Mesenchymal stem cell (in vitro differentiated cells and primary cell): ENCODE results near the gene CCNK.

ENCODE experiments used
- DNase-seq: peaks from one replicate; pipeline ENCODE4 v3.0.0-alpha.2; 2013
- H2AFZ ChIP-seq: one replicate; pipeline ENCODE4 v1.6.1; 2013; ENCODE audit warnings: low read depth, mild to moderate bottlenecking, control low read depth, inconsistent platforms, low read length, moderate library complexity
- H2AK5ac ChIP-seq: 2 replicates; pipeline ENCODE4 v1.6.1; 2013; ENCODE audit warnings: low read length, moderate library complexity, mild to moderate bottlenecking, inconsistent platforms; ENCODE audit not compliant: severe bottlenecking
- H2BK120ac ChIP-seq: one replicate; pipeline ENCODE4 v1.6.1; 2013; ENCODE audit warnings: low read depth, mild to moderate bottlenecking, inconsistent platforms, low read length, moderate library complexity
- H2BK12ac ChIP-seq, 2 experiments: one replicate each; pipeline ENCODE4 v1.6.1; 2013; ENCODE audit warnings: inconsistent platforms in 2 of 2, low read length in 2 of 2, mild to moderate bottlenecking in 2 of 2, moderate library complexity in 2 of 2, control low read depth in 1 of 2
- H2BK15ac ChIP-seq: one replicate; pipeline ENCODE4 v1.6.1; 2013; ENCODE audit warnings: mild to moderate bottlenecking, low read depth, inconsistent platforms; ENCODE audit not compliant: poor library complexity, severe bottlenecking
- H2BK5ac ChIP-seq: 2 replicates; pipeline ENCODE4 v1.6.1; 2013; ENCODE audit warnings: low read depth, mild to moderate bottlenecking, low read length, control low read depth, inconsistent platforms; ENCODE audit not compliant: poor library complexity, severe bottlenecking
- H3K14ac ChIP-seq, 2 experiments: one replicate each; pipeline ENCODE4 v1.6.1; 2013; ENCODE audit warnings: inconsistent platforms in 2 of 2, low read length in 2 of 2, control low read depth in 1 of 2, mild to moderate bottlenecking in 1 of 2, moderate library complexity in 1 of 2
- H3K18ac ChIP-seq, 2 experiments: one replicate each; pipeline ENCODE4 v1.6.1; 2013; ENCODE audit warnings: inconsistent platforms in 2 of 2, low read length in 2 of 2, control low read depth in 1 of 2, low read depth in 1 of 2, mild to moderate bottlenecking in 1 of 2
- H3K23ac ChIP-seq, 2 experiments: one replicate each; pipeline ENCODE4 v1.6.1; 2013; ENCODE audit warnings: inconsistent platforms in 2 of 2, low read length in 2 of 2, mild to moderate bottlenecking in 2 of 2, moderate library complexity in 2 of 2, control low read depth in 1 of 2
- H3K27ac ChIP-seq: 2 replicates; pipeline ENCODE4 v1.5.1; 2013; ENCODE audit warnings: mild to moderate bottlenecking, moderate library complexity, low read length, control low read depth, inconsistent platforms; ENCODE audit not compliant: poor library complexity, severe bottlenecking
- H3K27me3 ChIP-seq, 2 experiments: 2 replicates each; pipeline versions ENCODE4 v1.6.1 to v1.7.0; 2013; ENCODE audit warnings: low read length in 2 of 2, mild to moderate bottlenecking in 2 of 2, moderate library complexity in 2 of 2, control low read depth in 1 of 2, inconsistent platforms in 1 of 2; ENCODE audit not compliant: control insufficient read depth in 1 of 2, insufficient read depth in 1 of 2
- H3K36me3 ChIP-seq, 2 experiments: 2 replicates each; pipeline versions ENCODE4 v1.6.1 to v1.7.0; 2013; ENCODE audit warnings: low read length in 2 of 2, control low read depth in 1 of 2, inconsistent platforms in 1 of 2, low read depth in 1 of 2, mild to moderate bottlenecking in 1 of 2; ENCODE audit not compliant: insufficient read depth in 2 of 2, control insufficient read depth in 1 of 2
- H3K4ac ChIP-seq, 2 experiments: one replicate each; pipeline ENCODE4 v1.6.1; 2013; ENCODE audit warnings: inconsistent platforms in 2 of 2, low read length in 2 of 2, mild to moderate bottlenecking in 2 of 2, moderate library complexity in 2 of 2, control low read depth in 1 of 2, low read depth in 1 of 2
- H3K4me1 ChIP-seq: 2 replicates; pipeline ENCODE4 v1.6.1; 2013; ENCODE audit warnings: low read depth, low read length, control low read depth; ENCODE audit not compliant: control insufficient read depth, insufficient read depth
- H3K4me2 ChIP-seq: 2 replicates; pipeline ENCODE4 v1.6.1; 2013; ENCODE audit warnings: low read length, mild to moderate bottlenecking, inconsistent platforms; ENCODE audit not compliant: poor library complexity, severe bottlenecking
- H3K4me3 ChIP-seq, 2 experiments: 2 replicates each; pipeline versions ENCODE4 v1.5.1 to v1.7.0; 2013; ENCODE audit warnings: low read length in 2 of 2, mild to moderate bottlenecking in 2 of 2, control low read depth in 1 of 2, low read depth in 1 of 2; ENCODE audit not compliant: insufficient read depth in 1 of 2
- H3K79me1 ChIP-seq: replicated peaks from 2 replicates; pipeline ENCODE4 v1.6.1; 2013; ENCODE audit warnings: mild to moderate bottlenecking, control low read depth, low read length, inconsistent platforms; ENCODE audit not compliant: poor library complexity, severe bottlenecking
- H3K9ac ChIP-seq: 2 replicates; pipeline ENCODE4 v1.7.0; 2013; ENCODE audit warnings: mild to moderate bottlenecking, low read length, moderate library complexity
- H3K9me3 ChIP-seq: 2 replicates; pipeline ENCODE4 v1.7.0; 2013; ENCODE audit warnings: mild to moderate bottlenecking, low read length; ENCODE audit not compliant: control insufficient read depth
- H4K8ac ChIP-seq: one replicate; pipeline ENCODE4 v1.6.1; 2013; ENCODE audit warnings: inconsistent platforms, mild to moderate bottlenecking, low read length, moderate library complexity
- H4K91ac ChIP-seq: one replicate; pipeline ENCODE4 v1.6.1; 2013; ENCODE audit warnings: mild to moderate bottlenecking, low read length, inconsistent platforms
- WGBS: methylation state at CpG from one replicate; pipeline ENCODE4 v1.1.7; 2013; ENCODE audit warnings: mixed read lengths; 5-methylcytosine and 5-hydroxymethylcytosine counted together

CCNK gene

DNA sequence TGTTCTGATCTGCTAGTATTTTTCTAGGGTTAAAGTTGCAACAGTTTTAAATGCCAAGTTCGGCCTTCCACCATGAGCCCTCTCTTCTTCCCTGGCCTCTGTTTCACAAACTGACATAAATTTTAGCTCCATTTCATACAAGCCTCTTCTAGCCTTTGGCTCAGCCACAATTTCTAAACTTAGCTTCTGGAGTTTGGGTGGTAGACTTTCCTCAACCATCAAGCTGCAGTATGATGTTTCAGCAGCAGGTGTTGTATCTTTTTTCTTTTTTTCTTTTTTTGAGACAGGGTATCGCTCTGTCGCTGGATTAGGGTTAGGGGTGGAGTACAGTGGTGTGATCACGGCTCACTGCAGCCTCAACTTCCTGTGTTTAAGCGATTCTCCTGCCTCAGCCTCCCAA lies 30.0 kb upstream of the CCNK start:
- no peak overlapping the region for H2BK120ac ChIP-seq
- H4K8ac ChIP-seq = no peak overlapping the region
- no peak overlapping the region for H4K91ac ChIP-seq
- H3K4me3 ChIP-seq = no peak overlapping the region
- no peak overlapping the region for H3K27ac ChIP-seq
- no peak overlapping the region for H3K14ac ChIP-seq
- DNase-seq = no peak
- no peaks in the 10 kb centered on the region for H3K9me3 ChIP-seq
- peaks cover 26 to 68% of the 10 kb centered on the region in 2 experiments for H3K36me3 ChIP-seq
- no peak overlapping the region for H2AK5ac ChIP-seq
- 95% methylated on average over 2 of the region's 5 CpGs for WGBS
- no peak overlapping the region for H3K4me2 ChIP-seq
- H2BK12ac ChIP-seq = no peak overlapping the region
- H3K9ac ChIP-seq = no peak overlapping the region
- no peaks in the 10 kb centered on the region for H3K27me3 ChIP-seq
- H3K23ac ChIP-seq = no peak overlapping the region
- no peak overlapping the region for H3K4ac ChIP-seq
- no peak overlapping the region for H3K18ac ChIP-seq
- peaks cover 32% of the 10 kb centered on the region for H3K79me1 ChIP-seq
- H3K4me1 ChIP-seq = peaks cover 5% of the 10 kb centered on the region
- no peak overlapping the region for H2BK15ac ChIP-seq
- H2AFZ ChIP-seq = no peak overlapping the region
- H2BK5ac ChIP-seq = no peak overlapping the region

DNA sequence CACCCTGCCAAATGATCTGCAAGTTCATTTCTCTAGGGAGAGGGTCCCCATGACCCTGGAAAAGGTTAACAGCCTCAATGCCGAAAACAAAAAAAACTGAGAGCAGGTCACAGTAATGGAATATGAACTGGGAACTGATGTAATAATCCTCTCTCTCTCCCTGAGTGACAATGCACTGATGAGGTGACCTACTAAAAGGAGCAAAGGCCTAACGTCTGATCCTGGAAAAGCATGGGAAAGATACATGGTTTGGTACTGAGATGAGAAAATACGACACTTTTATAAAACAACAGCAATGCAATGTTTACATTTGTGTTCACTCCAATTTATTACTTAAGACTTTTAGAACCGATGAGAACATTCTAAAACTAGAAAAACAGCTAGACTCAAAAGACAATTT lies 28.2 kb upstream of the CCNK start:
- H3K79me1 ChIP-seq = peaks cover 27% of the 10 kb centered on the region
- no peak overlapping the region for H3K18ac ChIP-seq
- no peaks in the 10 kb centered on the region for H3K27me3 ChIP-seq
- H3K36me3 ChIP-seq = peaks cover 17 to 71% of the 10 kb centered on the region in 2 experiments
- H3K4me2 ChIP-seq = no peak overlapping the region
- no peak overlapping the region for H3K14ac ChIP-seq
- no peak overlapping the region for H3K4me3 ChIP-seq
- no peak overlapping the region for H3K27ac ChIP-seq
- DNase-seq = no peak
- no peaks in the 10 kb centered on the region for H3K9me3 ChIP-seq
- peaks cover 5% of the 10 kb centered on the region for H3K4me1 ChIP-seq
- H2BK5ac ChIP-seq = no peak overlapping the region
- no peak overlapping the region for H2AK5ac ChIP-seq
- no peak overlapping the region for H4K91ac ChIP-seq
- no peak overlapping the region for H2BK12ac ChIP-seq
- H2BK120ac ChIP-seq = no peak overlapping the region
- H3K9ac ChIP-seq = no peak overlapping the region
- no peak overlapping the region for H4K8ac ChIP-seq
- H2AFZ ChIP-seq = no peak overlapping the region
- no peak overlapping the region for H2BK15ac ChIP-seq
- no peak overlapping the region for H3K23ac ChIP-seq
- 97% methylated on average over 2 of the region's 4 CpGs for WGBS
- no peak overlapping the region for H3K4ac ChIP-seq

DNA sequence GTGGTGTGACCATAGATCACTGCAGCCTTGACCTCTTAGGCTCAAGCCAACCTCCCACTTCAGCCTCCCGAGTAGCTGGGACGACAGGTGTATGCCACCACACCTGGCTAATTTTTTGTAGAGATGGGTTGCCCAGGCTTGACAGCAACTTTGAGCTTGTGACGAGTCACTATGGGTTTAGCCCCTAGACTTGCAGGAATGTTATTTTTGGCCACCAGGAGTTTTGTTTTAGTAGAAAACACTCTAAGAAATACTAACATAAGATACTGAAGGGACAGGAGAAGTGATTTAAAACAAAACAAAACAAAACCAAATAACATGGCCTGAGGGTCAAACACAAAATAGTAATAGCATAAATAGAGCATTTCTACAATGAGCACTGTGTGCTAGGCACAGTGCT lies 27.0 kb upstream of the CCNK start:
- Histone ChIP-seq H3K4me1 (peaks cover 5% of the 10 kb centered on the region), H2AK5ac (no peak overlapping the region), H3K23ac (no peak overlapping the region), H3K27ac (no peak overlapping the region), H2BK120ac (no peak overlapping the region), H3K27me3 (no peaks in the 10 kb centered on the region), H4K91ac (no peak overlapping the region), H3K79me1 (peaks cover 28% of the 10 kb centered on the region), H3K4me3 (no peak overlapping the region), H3K9ac (no peak overlapping the region), H2BK15ac (no peak overlapping the region), H3K4ac (no peak overlapping the region), H3K14ac (peak overlapping the region in 1 of 2 experiments; percentile 29), H3K9me3 (no peaks in the 10 kb centered on the region), H3K36me3 (peaks cover 11 to 64% of the 10 kb centered on the region in 2 experiments), H2AFZ (no peak overlapping the region), H3K18ac (no peak overlapping the region), H2BK5ac (no peak overlapping the region), H2BK12ac (no peak overlapping the region), H4K8ac (no peak overlapping the region), H3K4me2 (no peak overlapping the region)
- no CpG with 5 or more reads among the region's 3 CpGs for WGBS
- DNase-seq = no peak

DNA sequence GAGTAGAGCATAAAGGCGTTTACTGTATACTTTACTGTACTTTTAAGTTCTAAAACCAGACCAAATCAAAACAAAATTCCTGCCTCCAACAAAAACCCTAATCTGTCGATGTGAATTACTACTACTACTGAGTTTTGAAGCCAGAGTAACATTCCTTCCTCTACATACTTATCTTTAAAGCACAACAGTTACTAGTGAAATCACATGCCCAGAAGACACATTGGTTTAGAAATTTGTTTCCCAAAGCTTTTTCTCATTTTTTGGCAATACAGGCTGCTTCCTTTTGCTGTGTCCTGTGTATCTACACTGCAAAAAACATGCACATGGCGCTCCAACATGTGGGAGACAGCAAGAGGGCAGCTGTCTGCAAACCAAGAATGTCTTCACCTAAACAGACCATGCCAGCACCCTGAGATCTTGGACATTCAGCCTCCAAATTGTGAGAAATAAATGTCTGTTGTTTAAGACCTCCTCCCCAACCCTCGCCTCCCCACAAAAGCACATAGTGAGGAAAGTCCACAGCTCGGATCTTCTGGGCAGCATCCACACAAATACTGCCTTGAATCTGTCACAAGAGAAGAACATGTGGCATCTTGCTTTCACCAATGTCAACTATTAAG lies 21.6 kb upstream of the CCNK start:
- Histone ChIP-seq H3K4me2 (no peak overlapping the region), H3K4ac (no peak overlapping the region), H3K36me3 (peaks cover 15 to 82% of the 10 kb centered on the region in 2 experiments), H4K8ac (no peak overlapping the region), H3K9ac (no peak overlapping the region), H3K23ac (no peak overlapping the region), H2BK5ac (no peak overlapping the region), H3K18ac (no peak overlapping the region), H3K79me1 (peaks cover 31% of the 10 kb centered on the region), H4K91ac (no peak overlapping the region), H2BK15ac (no peak overlapping the region), H2AK5ac (no peak overlapping the region), H3K4me1 (peaks cover 1% of the 10 kb centered on the region), H3K4me3 (no peak overlapping the region), H3K27me3 (no peaks in the 10 kb centered on the region), H3K27ac (no peak overlapping the region), H2AFZ (no peak overlapping the region), H3K14ac (no peak overlapping the region), H3K9me3 (no peaks in the 10 kb centered on the region), H2BK12ac (no peak overlapping the region), H2BK120ac (no peak overlapping the region)
- 97% methylated on average over 5 of the region's 5 CpGs for WGBS
- DNase-seq = no peak
